HG03097 (cell line): ENCODE data around the gene ZNF384.

Experiments
- ATAC-seq: cut with Tn5 transposase; IDR thresholded peaks from one replicate; pipeline ENCODE4 v1.9.1; 2021; ENCODE audit not compliant: unreplicated experiment, low FRiP score

The ZNF384 gene

DNA sequence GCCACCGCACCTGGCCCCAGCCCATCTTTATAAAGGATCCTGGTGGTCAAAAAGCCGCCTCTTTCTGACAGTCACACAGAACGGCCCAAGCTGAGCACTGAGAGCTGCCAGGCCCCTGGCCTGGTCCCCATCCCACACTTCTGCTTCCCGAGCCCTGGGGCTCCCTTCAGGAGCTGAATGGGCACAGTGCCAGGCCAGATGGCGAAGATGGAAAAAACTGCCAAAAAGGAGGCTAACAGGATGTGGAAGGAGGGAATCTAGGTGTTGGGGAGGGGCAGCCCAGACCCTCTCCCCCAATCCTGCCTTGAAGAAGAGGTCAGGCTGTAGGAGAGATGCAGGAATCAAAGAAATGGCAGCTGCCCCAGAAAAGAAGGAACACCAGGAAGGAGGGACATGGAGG is 58.4 kb downstream of the ZNF384 start:
- ATAC-seq = no peak

DNA sequence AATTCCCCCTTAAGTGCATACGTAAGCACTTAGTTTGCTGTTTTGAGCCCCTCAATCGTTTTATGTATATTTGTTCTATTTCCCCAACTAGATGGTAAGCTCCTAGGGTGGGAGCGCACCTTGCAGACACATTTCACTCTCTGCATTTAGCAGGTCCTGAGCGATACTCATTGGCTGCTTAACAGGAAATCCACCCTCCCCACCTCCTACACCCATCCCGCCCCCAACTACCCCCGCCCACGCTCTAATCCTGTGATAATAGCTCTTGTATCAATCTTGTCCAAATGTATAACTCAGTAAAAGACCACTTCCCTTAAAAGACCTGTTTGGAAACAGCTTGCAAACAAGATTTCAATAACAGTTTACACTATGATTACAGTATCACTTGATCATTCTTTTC is 61.6 kb downstream of the ZNF384 start:
- ATAC-seq = no peak

DNA sequence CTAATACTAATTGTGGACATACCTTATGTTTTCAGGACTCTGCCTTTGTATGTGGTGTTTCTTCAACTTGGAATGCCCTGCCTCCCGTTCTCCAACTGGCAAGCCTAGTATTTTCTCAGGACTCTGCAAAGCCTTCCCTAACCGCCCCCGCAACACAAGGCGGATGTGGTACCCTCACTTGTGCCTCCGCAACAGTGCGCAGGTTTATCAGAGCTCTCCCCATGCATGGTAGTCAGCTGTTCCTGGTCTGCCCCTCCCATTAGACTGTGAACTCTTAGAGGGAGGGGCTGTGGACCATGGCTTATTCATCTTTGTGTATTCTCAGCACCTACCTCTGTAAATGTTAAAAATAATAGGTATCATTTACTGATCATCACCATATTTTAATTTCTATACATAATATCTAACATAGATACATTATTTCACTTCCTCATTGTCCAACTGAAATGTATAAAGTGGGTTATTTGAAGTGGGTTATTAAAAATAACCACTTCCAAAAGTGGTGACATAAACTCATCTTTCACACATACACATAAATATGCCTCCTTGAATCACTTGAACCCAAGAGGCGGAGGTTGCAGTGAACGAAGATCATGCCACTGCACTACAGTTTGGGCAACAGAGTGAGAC is 62.4 kb downstream of the ZNF384 start:
- no peak for ATAC-seq

DNA sequence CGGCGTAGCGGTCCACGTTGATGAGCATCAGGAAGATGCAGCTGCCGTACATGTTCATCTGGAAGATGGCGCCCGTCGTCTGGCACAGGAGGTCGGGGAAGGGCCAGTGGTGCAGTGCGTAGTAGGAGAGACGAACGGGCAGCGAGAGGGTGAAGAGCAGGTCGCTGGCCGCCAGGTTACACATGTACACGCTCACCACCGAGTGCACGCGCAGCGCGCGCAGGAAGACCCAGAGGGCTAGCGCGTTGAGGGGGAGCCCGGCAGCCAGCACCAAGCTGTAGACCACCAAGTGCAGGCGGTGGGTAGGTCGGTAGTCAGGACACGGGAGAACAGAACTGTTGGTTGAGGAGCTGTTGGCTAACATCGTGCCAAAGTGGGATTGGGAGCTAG is 68.3 kb downstream of the ZNF384 start:
- ATAC-seq = no peak

DNA sequence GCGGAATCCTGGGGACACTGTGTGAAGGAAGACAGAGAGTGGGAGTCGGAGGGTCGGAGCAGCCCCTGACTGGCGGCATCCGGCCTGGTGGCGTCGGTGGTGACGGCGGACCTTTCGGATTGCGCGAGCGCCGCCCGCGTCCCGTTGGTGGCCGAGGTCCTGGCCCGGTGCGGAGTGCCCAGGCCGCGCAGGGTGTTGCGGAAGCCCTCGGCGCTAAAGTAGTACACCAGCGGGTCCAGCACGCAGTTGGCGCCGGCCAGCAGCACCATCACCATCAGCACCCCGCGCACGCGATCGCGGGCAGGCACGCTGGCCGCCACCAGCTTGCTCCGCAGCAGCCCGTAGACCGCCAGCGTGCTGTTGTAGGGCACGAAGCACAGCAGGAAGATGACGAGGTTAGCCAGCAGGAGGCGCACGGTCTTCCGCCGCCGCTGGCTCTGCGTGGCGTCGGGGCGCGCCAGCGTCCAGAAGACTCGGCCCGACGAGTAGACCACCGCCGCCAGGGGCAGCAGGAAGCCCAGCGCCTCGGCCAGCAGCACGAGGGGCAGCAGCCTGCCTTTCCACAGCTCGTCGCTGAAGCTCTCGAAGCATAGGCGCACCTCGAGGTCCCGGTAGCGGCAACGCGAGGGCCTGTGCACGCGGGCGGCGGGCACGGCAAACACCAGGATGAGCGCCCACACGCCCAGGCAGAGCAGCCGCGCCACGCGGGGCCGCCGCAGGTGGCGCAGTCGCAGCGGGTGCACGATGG is 68.9 kb downstream of the ZNF384 start:
- no peak for ATAC-seq

DNA sequence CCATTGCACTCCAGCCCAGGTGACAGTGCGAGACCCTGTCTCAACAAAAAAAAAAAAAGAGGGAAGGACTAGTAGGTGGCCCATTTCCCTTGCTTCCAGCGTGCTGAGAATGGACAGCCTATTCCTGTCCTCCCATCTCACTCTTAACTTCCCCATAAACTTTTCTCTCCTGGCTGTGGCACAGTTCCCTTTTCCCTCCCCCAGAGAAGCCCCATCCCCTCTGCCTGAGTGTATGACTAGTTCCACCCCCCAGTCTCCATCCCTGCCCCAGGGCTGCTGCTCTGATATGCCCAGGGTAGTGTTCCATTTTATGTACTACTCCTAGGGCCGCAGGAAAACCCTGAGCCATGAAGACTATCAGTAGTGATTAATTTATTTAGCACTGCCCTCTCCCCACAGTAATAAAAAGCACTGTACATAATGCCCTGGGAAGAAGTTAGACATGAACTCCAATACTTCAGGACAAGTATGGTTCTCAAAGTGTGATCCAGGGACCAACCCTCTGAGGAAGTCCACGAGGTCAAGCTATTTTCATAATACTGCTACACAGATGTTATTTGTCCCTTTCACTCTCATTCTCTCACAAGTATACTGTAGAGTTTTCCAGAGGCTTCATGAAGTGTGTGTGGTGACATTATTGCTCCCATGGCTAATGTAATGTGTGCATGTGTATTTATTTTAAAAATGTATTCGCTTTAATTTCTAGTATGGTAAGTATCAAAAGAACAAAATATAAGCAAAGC is 70.5 kb downstream of the ZNF384 start:
- ATAC-seq = no peak
